GM18870 (cell line): ENCODE results near the gene HIVEP3.
A peak's percentile ranks its signal among the peaks of the same experiment; 100 is the strongest.

Experiments
- ATAC-seq: cut with Tn5 transposase; IDR thresholded peaks from one replicate; pipeline ENCODE4 v1.9.1; 2021; ENCODE audit warnings: moderate library complexity; ENCODE audit not compliant: unreplicated experiment

The HIVEP3 gene

DNA sequence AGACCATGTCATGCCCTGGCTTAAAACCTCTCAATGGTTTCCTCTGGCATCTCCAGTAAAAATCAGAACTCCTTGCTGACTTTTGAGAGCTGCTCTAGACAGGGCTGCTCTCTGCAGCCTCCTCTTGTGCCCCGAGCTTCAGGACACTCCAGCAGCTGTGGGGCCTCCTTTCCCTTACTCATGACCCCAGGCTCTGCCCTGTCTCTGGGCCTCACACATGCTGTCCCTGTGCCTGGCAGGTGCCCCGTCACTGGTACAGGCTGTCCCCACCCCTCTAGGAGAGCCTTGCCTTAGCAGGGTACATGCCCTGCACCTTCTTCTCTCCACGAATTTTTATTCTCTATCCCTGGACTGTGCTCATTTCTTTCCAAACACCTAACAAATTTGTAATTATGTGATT is 43.2 kb downstream of the HIVEP3 start:
- ATAC-seq = no peak

DNA sequence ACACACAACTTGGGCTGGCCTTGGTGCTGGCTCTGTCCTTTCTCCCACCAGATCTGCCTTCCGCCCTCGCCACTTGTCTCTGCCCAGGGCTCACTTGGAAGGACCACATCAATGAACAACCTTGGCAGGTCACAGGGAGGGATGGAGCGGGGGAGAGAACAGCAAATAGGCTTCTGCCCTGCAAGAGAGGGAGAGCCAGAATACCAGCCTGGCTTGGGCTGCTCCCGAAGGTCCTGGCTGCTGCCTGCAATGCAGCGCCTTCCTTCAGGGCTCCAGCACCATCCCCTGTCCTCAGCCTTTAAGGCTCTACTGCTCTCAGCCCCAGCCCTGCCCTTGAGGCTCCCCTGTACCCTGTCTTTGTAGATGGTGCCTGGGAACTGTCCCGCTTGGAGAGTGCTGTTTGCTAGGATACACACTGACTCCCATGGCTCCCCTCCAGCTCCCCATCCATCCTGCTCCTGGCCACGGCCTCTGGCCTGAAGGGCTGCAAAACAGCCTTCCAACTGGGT is 43.8 kb downstream of the HIVEP3 start:
- ATAC-seq = no peak

DNA sequence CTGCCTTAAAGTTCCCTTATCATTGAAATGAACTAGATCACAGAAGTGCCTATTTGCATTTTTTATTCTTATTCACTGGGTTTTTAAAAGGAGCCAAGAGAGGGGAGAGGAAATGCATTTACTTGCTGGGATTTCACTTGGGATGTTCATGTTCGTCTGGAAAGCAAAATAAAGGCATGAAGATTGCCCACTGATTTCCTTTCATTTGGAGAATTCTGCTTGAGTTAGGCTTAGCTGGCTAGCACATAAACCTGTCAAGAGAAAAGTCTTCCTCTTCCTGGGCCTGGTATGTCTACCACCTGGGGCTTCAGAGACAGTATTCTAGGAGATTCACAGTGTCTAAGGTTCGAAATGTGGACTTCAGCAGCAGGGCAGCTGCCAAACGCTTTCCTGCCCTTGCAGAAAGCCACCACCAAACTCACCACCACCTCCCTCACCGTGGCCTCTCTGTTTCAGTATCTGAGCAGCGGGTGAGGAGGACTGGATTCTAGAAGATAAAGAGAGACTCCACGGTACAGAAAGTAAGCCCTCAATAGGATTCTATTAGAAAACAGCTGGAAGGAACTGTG is 44.5 kb downstream of the HIVEP3 start:
- no peak for ATAC-seq

DNA sequence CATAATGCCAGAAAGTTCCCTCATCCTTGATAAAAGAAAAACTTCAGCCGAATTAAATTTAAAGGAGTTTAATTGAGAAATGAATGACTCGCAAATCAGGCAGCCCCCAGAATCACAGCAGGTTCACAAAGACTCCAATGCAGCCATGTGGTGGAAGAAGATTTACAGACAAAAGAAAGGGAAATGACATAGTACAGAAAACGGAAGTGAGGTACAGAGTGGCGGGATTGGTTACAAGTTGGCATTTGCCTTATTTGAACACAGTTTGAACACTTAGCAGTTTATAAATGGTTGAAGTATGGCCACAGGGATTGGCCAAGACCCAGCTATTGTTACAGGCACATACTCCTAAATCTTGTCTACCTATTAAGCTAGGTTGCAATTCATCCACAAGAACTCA is 46.6 kb downstream of the HIVEP3 start:
- no peak for ATAC-seq

- ATAC-seq = no peak
These were observed 48.6 kb downstream of the HIVEP3 start for GRCh38 chr1:41870076-41870562.

- ATAC-seq = peak; percentile 49
These were observed 50.3 kb downstream of the HIVEP3 start for GRCh38 chr1:41868241-41868998.

DNA sequence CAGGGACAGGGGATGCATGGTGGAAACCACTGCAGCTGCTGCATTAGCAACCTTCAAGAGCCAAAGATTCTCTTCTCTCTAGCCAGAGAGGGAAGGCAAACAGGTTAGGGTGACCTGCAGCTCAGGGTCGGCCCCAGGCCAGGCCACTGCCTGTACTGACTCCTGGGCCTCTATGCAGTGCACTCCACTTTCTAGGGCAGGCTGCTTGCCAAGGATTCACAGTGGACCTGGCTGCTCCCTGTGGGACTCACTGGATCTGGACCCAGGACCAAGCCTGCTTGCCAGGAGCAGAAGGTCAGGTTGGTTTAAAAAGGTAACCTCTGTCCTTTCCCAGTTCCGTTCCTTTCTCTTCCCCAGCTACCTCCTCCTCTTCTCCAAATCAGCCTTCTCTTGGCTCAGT is 52.4 kb downstream of the HIVEP3 start:
- ATAC-seq = no peak

DNA sequence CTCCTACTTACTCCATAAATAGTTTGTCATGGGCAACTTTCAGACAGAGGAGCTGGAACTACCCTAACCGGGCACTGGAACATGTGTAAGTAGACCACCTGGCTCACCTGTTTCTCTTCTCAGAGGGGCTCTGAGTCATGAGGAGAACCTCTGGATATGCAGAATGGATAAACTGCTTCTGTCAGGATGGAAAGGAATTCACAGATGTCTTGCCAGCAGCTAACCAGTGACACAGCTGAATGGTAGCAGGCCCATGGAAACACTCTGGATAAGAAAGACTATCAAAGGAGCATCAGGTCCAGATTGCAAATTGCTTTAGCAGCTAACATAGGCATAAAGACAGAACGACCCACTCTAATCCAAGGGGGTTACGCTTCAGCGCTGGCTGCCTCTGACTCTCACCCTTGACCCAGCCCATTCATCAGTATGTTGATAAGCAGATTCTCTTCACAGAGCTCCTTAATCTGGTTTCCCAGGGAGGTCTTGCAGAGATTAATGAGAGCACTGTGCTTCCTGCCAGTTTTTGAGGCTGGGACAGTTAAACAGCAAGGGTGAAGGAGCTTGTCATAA is 54.2 kb downstream of the HIVEP3 start:
- ATAC-seq = no peak

GRCh38 chr1:41863718-41864117 is 55.0 kb downstream of the HIVEP3 start:
- no peak for ATAC-seq

GRCh38 chr1:41862384-41863221 is 56.1 kb downstream of the HIVEP3 start:
- no peak for ATAC-seq

GRCh38 chr1:41861535-41862383 is 57.0 kb downstream of the HIVEP3 start:
- ATAC-seq = no peak

GRCh38 chr1:41860771-41861170 is 58.0 kb downstream of the HIVEP3 start:
- ATAC-seq = no peak

DNA sequence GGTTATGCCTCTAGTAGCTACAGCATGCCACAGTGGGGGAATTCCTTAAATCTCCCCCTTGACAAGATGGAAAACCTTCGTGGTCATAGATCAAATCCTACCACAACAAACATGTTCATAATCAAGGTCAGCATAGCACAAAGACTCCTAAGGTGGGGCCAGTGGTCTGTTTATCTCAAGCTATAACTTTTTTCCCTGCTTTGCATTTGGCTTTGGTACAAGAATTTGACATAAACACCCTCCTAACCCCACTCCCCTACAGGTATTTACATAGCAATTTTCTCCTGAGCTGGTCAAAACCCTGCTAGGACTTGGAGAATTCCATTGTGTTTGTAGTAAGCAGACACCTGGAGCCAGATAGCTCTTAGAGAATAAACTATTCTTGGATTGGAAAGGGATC is 58.5 kb downstream of the HIVEP3 start:
- no peak for ATAC-seq

GRCh38 chr1:41859686-41860085 is 59.0 kb downstream of the HIVEP3 start:
- no peak for ATAC-seq

DNA sequence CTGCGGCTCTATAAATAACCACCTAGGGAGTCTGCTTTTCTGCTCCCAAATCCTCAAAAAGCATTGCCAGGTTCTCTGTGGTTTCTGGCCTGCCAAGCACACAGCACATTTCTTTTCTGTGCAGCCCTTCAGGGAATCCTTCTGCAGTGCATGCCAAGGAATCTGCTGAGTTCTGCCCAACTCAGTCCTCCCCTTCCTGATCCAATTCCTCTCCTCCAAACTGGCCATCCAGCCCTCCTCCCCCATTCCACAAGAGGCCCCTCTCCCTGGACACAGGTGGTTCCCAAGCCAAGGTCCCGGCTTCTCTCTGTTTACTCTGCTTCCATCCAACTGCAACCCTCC is 61.8 kb downstream of the HIVEP3 start:
- no peak for ATAC-seq

- no peak for ATAC-seq
These were observed 62.4 kb downstream of the HIVEP3 start for GRCh38 chr1:41856151-41856943.

DNA sequence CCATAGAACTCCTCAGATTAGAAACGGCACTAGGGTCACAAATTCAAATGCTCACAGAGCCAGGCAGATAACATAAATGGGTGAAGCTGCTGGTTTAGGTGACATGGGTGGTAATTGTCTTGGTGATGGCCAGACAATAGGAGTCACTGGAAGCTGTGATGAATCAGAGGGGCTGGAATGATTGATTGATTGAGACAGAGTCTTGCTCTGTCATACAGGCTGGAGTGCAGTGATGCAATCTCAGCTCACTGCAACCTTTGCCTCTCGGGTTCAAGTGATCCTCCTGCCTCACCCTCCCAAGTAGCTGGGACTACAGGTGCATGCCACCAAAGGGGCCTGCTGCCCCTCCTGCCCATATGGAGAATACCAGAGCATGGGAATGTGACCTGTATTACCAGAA is 63.0 kb downstream of the HIVEP3 start:
- no peak for ATAC-seq

DNA sequence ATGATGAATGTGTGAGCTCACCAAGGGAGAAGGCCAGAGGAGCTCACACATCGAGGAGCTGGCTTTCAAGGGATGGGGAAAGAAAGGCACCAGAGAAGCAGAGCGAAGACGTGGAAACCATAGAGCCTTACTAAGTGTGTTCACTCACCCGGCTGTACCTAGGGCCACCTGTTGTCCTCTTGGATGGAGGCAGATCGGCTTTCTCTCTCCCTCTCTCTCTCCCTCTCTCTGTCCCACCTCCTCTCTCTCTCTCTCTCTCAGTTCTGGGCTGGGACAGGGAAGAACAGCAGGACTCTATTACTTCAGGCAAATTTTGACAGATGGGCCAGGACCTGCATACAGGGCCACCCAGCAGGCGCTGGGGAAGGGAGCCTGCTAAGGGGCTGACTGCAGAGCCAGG is 64.8 kb downstream of the HIVEP3 start:
- ATAC-seq = no peak

DNA sequence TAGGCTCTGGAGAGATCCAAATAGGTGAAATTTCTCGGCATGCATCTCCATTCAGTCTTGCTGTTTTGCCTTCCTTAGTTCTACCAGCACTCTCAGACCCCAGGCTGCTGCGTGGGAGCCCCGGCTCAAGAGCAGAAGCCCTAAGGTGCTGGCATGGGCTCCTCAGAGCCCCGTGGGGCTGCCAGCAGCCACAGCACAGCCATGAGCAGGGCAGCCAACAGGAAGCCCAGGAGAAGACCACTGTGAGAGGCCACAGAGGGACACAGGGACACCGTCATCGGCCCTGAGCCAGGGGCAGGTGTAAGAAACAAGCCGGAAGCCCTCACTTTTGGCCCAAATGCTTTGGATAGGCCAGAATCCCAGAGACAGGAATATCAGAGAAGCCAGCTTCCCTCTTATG is 66.6 kb downstream of the HIVEP3 start:
- no peak for ATAC-seq

GRCh38 chr1:41851589-41851988 is 67.1 kb downstream of the HIVEP3 start:
- no peak for ATAC-seq
